Brain microvascular endothelial cell (primary cell): ENCODE results near the gene DYSF.

Experiments used
- DNase-seq: peaks from one replicate; pipeline ENCODE4 v3.0.0-alpha.2; 2020
- H3K27ac ChIP-seq: fragments of 250-450 bp; sonication (Bioruptor Pico); 2 replicates; pipeline ENCODE4 v1.5.1; 2020; ENCODE audit warnings: mild to moderate bottlenecking, moderate library complexity
- H3K27me3 ChIP-seq: fragments of 250-450 bp; sonication (Bioruptor Pico); replicated peaks from 2 replicates; pipeline ENCODE4 v1.5.1; 2020; ENCODE audit warnings: mild to moderate bottlenecking
- H3K36me3 ChIP-seq: fragments of 250-450 bp; sonication (Bioruptor Pico); replicated peaks from 2 replicates; pipeline ENCODE4 v1.5.1; 2020; ENCODE audit warnings: mild to moderate bottlenecking
- H3K4me3 ChIP-seq: 2 replicates; pipeline ENCODE4 v1.5.1; 2011; ENCODE audit warnings: low read depth, mild to moderate bottlenecking, control low read depth, low read length, moderate library complexity
- in situ Hi-C: cut with HindIII; loops from 2 replicates; pipeline ENCODE4 v1.10.0; 2017; ENCODE audit warnings: low sequenced_read_pairs, low pct_ligation_motif_present
- TF ChIP-seq, protein P1 (sequence below): IDR thresholded peaks from 2 replicates; pipeline ENCODE4 v1.5.1; 2011; ENCODE audit warnings: low read depth, mild to moderate bottlenecking, moderate library complexity, low read length, control low read depth, inconsistent platforms; ENCODE audit errors: missing control alignments

The DYSF gene

DNA sequence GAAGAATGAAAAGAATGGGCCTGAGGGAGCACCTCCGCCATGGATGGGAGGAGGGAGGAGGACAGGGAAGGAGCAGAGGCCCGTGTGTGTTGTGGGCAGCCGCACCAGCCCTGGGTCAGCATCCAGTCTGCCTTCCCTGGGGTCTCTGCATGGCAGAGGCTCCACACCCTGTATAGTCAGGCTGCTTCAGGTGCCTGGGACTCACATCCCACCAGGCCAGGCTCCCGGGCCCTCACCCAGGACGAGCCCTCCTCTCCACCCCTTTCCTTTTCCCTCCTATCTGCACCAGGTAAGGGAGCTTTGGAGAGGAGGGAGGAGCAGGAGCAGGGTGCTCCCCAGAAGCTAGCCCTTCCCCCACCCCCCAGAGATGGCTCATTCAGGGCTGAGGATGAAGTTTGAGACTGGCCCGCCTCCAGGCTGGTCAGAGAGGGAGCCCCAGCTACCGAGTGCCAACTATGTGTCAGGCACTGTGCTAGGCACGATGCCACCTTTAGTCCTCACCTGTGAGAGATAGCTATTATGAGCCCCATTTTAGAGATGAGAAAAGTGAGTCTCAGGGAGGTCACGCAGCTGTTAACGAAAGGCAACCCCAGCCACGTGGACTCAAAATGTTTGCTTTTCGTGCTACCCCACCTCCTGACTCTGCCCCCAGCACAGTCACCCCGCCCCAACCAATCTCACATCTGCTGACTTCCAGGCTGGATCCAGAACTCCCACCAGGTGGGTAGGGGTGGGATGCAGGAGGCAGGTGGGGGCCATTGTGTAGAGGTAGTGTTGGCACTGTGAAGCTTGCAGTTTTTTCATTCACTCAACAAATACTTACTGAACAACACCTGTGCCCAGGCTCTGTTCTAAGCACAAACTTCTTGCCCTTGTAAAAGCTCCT, 242.1 kb downstream of the DYSF start:
- Histone ChIP-seq H3K36me3 (no peaks in the 10 kb centered on the region), H3K4me3 (no peak overlapping the region), H3K27ac (no peak overlapping the region), H3K27me3 (no peaks in the 10 kb centered on the region)
- DNase-seq, result no peak
- TF ChIP-seq, protein P1, sequence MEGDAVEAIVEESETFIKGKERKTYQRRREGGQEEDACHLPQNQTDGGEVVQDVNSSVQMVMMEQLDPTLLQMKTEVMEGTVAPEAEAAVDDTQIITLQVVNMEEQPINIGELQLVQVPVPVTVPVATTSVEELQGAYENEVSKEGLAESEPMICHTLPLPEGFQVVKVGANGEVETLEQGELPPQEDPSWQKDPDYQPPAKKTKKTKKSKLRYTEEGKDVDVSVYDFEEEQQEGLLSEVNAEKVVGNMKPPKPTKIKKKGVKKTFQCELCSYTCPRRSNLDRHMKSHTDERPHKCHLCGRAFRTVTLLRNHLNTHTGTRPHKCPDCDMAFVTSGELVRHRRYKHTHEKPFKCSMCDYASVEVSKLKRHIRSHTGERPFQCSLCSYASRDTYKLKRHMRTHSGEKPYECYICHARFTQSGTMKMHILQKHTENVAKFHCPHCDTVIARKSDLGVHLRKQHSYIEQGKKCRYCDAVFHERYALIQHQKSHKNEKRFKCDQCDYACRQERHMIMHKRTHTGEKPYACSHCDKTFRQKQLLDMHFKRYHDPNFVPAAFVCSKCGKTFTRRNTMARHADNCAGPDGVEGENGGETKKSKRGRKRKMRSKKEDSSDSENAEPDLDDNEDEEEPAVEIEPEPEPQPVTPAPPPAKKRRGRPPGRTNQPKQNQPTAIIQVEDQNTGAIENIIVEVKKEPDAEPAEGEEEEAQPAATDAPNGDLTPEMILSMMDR, result no peak
- in situ Hi-C loops, result no loop called here

DNA sequence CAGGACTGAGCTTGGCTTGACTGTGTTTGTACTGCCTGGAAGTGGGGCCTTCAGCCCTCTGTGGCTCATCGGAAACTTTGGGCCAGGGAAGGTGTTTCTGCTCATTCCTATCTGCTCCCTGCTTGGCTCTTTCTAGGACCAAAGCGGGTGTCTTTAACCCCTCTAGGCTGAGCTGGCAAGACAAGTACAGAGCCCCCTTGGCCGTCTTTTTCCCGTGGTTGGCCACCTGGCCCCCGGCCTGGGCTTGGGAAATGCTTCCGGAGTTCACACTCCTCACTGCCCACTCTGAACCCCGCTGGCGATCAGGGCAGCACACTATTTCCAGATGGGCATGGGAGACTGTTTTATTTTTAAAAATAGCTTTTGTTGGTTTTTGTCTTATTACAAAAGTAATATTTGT, 243.0 kb downstream of the DYSF start:
- in situ Hi-C loops, result no loop called here
- DNase-seq, result no peak
- Histone ChIP-seq H3K27ac (no peak overlapping the region), H3K36me3 (no peaks in the 10 kb centered on the region), H3K4me3 (no peak overlapping the region), H3K27me3 (no peaks in the 10 kb centered on the region)
- TF ChIP-seq, protein P1, result no peak

DNA sequence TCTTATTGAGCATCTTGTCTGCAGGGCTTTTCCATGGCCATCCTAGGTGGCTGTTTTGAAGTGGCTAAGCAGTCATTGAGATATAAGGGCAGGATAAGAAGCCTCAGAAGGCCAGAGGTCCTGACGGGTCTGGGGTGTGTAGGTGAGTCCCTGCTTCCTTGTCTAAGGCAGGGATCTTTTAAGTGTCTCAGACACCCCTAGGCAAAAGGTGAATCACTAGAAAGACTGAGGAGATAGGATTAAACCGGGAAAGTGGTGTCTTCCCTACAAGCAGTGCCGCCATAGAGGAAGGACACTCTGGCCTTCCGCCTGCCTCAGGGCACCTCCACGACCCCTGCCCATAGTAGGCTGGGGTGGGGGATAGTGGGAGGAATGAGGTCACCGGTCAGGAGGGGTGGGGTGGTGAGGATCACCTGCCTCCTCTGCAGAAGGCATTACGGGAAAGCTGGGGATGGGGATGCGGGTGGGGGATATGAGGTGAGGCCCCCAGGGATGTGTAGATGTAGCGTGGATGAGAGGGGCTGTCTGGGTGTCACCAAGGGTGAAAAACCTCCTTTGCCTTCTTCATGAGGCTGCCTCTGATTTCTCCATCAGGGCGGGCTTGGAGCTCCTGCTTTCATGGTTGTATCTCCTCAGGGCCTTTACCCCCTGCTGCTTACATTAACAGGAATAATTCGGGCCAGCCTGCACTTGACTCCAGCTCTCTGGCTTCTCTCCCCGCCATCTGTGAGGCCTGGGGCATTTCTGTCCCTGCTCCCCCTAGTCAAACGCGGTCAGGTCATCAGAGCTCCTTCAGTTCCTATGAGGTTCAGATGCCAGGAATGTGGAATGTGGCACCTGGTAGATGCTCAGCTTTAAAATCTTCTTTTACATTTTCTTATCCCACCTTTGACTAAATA, 244.0 kb downstream of the DYSF start:
- no peaks in the 10 kb centered on the region for H3K36me3 ChIP-seq
- H3K27ac ChIP-seq, result no peak overlapping the region
- in situ Hi-C loops, result no loop called here
- TF ChIP-seq, protein P1, result no peak
- H3K27me3 ChIP-seq, result no peaks in the 10 kb centered on the region
- no peak for DNase-seq
- no peak overlapping the region for H3K4me3 ChIP-seq

DNA sequence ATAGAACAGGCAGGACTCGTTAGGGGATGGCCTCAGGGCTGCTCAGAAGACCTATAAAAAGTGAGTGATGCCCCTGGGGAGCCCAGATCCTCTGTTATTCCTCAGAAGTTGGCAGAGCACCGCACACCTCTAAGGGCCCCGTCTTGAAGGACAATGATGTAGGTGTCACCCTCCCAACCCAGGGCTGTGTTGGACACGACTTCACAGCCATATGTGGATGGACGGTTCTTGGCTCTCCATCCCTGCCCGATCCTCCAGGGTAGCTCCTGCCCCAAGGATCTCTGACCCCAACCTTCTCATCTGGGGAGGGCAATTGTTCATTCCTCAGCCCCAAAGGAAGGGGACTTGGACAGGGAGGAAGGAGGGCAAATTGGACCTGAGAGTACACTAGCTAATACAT, 246.1 kb downstream of the DYSF start:
- in situ Hi-C loops, result no loop called here
- H3K27me3 ChIP-seq, result no peaks in the 10 kb centered on the region
- H3K4me3 ChIP-seq, result no peak overlapping the region
- no peaks in the 10 kb centered on the region for H3K36me3 ChIP-seq
- H3K27ac ChIP-seq, result no peak overlapping the region
- no peak for DNase-seq
- TF ChIP-seq, protein P1, result no peak

DNA sequence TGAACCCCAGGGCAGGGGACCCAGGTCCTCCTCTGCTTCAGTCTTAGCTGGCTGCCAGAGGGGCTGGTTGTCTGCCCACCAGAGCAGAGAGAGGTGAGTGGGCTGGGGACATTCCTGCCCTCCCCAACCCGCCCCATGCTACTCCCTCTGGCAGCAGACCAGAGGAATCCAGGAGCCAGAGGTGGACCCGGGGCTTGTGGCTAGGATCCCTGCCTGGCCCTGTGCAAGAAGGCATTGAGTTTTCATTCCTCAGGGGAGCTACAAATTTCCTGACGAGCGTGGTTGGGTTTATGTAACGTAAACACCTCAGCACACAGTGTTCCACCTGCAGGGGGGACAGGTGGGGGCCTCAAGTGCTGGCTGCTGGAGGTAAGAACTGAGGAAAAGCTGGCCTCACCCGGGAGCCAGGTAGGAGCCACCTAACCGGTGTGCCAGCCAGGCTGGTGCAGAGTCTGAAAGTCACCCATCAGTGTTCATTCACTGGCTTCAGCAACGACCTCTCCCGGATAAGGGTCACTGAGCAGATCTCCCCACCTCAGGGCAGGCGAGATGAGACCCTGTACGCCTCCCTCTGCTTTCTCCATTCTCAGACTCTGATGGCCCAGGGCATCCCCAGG, 246.8 kb downstream of the DYSF start:
- no peaks in the 10 kb centered on the region for H3K27me3 ChIP-seq
- in situ Hi-C loops, result no loop called here
- no peak overlapping the region for H3K27ac ChIP-seq
- DNase-seq, result no peak
- H3K4me3 ChIP-seq, result no peak overlapping the region
- H3K36me3 ChIP-seq, result no peaks in the 10 kb centered on the region
- TF ChIP-seq, protein P1, result no peak
